ENCODE results near the gene NAALAD2.
"Not testable (repeated sequence)": the region's sequence is repeated elsewhere in the genome, so short reads cannot be mapped to it uniquely, and the experiment has no call there.

Gene NAALAD2

DNA sequence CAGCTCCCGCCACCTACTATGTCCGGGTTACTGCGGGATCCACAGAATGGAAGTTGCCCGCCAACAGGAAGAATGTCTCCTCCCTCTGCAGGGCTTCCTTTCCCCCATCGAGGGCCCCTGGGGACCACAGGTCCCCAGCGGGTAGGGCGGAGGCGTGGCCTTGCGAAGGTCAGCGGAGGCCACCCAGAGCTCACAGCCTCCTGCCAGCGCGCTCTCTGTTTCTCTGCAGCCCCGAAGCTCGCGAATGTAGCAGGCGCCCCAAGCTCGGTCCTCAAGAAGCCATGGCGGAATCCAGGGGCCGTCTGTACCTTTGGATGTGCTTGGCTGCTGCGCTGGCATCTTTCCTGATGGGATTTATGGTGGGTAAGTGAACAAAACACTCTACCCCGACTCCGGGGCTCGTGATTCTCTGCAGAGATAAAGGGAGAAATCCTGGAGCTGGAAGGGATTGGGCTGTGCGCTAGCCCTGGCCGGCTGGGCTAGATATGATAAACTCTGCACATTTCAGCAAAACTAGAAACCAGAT, at the start of gene NAALAD2:
Gene NAALAD2 (plus strand): TSS at position 186 of the 526 bp plus-strand sequence. CDS start 96 bp downstream, at position 282.
- peak; percentile 34 for DNase-seq

DNA sequence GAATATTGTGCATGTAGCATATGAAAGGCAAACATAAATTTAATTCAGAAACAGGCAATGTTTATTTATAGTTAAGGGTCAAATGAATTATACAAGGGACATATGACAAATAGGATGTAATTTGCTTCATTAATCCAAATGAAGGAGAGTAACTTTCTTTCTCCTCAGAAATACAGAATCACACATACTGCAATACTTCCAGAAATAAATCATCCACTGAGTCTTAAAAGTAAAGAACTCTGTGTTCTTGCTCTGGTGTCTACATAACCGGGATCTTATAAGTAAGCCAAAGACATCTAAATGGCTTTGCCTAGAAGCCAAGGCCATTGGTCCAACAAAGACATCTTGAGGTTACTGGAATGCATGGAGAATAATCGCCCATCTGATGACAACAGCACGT, 48.8 kb upstream of the NAALAD2 start, which contains the start of gene UBTFL1:
Gene UBTFL1 (plus strand): TSS at position 301 of the 400 bp plus-strand sequence. CDS start 0 bp downstream, at position 301.
- not testable (repeated sequence) for DNase-seq

DNA sequence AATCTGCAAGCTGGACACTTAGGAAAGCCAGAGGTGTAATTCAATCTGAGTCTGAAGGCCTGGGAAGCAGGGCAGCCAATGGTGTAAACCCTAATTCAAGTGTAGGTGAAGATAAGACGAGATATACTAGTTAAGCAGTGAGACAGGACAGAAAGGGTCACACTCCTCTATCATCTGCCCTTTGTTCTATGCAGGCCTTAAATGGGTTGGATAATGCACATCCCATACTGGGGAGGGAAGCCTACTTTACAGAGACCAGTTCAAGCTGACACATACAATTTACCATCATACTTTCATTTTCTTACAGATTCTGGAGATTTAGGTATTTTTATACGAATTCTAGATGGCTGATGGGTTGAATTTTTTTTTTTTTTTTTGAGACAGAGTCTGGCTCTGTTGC, 45.7 kb upstream of the NAALAD2 start:
- DNase-seq, result not testable (repeated sequence)

DNA sequence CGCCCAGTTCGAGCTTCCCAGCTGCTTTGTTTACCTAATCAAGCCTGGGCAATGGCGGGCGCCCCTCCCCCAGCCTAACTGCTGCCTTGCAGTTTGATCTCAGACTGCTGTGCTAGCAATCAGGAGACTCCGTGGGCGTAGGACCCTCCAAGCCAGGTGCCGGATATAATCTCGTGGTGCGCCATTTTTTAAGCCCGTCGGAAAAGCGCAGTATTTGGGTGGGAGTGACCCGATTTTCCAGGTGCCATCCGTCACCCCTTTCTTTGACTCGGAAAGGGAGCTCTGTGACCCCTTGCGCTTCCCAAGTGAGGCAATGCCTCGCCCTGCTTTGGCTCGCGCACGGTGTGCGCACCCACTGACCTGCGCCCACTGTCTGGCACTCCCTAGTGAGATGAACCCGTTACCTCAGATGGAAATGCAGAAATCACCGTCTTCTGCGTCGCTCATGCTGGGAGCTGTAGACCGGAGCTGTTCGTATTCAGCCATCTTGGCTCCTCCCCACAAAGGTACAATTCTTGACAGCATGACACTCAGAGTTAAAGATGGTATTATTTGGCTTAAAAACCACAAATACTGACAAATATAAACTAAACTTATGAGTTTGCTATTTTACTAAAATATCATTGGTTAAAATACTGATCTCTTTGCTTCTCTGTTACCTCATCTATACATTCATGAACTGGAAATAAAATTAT, 39.1 kb upstream of the NAALAD2 start:
- DNase-seq, result not testable (repeated sequence)

DNA sequence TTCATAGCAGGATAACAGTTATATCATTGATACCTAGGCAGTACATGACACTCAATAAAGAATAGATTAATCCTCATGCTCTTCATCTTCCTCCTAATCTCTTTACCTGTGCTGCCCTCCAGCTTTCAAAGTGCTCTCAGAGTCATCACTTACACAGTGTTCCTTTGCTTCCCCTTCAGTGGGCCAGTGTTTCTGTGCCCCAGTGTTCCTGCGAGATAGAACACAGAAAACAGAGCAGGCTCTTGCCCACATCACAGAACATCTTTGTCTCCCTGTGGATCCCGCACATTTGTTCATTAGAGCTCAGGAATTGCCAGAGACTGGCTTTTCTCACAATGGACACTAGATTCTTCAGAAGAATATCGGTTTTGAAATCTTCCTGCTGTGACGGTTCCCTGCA, 36.2 kb upstream of the NAALAD2 start:
- not testable (repeated sequence) for DNase-seq

DNA sequence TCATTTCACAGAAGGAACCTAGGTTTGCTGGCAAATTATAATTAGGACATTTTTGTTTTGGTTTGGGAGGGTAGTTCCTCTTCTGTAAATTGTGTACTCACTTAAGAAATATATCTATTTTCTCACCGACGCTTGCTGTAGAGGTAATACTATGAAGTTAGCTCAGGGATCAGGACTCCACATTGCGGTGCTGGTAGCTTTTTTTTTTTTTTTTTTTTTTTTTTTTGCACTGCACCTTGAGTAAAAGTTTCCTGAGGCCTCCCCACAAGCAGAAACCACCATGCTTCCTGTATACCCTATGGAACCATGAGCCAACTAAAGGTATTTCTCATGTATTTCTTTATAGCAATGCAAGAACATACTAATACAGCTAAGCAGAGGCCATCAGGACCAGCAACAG, 34.0 kb upstream of the NAALAD2 start:
- no peak for DNase-seq

DNA sequence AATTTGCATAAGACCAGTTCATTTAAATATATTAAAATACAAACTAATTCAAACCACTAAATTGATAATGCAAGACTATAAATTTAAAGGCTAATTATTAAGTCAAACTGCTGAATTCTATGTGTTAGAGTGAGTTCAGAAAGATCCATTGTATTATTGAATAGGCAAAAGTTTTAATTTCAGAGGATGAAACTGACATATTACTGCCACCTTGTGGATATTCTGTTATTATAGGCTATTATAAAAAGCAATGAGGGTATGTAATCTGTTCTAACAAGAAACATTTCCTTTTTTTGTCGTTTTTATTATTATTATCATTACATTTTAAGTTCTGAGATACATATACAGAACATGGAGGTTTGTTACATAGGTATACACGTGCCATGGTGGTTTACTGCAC, 20.9 kb upstream of the NAALAD2 start:
- no peak for DNase-seq

DNA sequence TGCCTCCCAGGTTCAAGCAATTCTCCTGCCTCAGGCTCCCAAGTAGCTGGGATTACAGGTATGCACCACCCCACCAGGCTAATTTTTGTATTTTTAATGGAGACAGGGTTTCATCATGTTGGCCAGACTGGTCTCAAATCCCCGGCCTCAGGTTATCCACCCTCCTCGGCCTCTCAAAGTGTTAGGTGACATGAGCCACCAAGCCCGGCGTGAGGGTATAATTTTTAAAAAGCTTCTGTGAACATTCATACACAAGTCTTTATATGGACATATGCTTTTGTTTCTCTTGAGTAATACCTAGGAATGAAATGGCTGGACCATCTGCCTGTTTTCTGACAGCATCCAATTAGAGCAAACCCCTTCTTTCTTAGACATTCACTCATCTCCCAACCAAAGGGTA, 14.3 kb upstream of the NAALAD2 start:
- DNase-seq, result no peak

DNA sequence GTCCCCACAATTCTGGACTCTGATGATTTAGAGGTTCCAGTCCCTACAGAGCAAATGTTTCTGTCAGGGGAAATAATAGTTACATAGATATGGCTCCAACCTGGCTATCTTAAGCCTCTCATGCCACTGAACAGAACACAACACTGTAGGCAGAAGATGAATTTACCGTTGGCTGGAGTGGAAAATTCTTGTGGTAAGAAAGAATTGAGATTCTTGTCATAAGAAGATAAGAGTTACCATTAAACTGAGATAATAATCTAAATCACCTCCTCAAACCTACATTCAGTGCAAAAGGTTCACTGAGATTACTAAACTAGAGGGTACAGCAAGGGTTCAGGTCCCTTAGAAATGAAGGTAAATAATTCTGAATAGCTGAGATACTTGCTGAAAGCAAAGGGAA, 10.1 kb upstream of the NAALAD2 start:
- DNase-seq, result no peak

DNA sequence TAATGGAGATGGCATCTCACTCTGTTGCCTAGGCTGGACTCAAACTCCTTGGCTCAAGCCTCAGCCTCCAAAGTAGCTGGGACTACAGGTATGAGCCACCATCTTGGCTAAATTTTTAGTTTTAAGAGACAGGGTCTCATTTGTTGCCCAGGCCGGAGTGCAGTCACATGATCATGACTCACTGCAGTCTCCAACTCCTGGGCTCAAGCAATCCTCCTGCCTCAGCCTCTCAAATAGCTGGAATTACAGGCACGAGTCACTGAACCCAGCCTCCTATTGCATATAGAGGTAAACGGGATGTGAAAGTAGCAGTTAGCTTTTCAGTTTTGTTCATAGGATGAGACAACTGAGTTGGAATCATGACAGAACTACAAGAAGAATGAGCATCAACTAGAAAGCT, 9.5 kb upstream of the NAALAD2 start:
- no peak for DNase-seq

DNA sequence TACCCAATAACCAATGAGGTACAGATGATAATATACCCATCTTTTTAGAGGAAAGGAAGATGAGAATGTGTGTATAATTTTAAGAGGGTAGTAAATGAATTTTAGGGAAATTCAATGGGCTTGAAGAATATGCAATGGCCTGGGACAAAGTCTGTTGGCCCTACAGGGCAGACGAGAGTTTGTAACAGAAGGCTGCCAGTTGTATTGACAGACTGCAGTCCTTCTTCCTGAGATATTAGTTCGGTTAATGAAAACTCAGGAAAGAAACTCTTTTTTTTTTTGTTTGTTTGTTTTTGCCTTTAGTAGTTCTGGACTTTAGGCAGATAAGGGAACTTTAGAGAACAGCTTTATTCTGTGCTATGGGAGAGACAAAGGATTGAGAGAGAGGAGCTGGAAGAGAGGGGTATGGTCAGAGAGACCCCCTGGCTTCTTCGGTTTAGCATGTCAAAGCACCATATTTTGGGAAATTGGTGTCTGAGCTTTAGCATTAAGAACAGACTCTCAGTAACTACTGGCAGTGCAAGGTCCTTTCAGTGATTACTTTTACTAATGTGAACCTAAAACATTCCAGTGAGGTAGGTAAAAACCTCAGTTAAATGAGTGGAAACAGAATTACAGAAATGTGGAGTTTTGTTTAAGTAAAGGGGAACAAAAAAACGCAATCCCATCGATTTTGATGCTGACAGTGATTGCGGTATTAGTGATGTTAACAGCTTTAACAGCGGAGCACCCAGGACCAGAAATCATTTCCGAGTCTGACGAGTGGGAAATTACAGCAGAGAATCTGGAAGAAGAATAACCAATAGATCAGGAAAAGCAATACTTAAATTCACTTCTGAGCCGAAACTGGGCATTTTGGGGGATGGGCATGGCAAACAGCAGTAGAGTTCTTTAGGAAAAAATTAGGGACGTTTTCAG, 644 bp upstream of the NAALAD2 start:
- peak; percentile 34 for DNase-seq

DNA sequence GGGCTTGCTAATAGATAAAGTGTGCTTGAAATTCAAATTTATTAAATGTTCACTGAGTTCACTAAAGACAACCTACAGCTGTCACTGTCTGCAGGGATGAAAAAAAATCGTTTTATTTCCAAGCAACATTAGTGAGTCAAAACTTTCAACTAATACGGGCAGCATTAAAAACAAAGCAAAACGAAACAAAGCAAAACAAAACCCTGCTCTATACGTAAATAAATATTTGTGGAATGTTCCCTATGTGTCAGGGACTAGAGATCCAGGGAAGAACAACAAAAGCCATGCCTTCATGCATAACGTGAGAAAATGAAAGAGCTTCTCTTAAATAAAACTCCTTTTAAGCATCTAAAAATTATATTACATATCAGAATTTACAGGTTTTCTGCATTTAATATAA, 553 bp downstream of the NAALAD2 start:
- no peak for DNase-seq

DNA sequence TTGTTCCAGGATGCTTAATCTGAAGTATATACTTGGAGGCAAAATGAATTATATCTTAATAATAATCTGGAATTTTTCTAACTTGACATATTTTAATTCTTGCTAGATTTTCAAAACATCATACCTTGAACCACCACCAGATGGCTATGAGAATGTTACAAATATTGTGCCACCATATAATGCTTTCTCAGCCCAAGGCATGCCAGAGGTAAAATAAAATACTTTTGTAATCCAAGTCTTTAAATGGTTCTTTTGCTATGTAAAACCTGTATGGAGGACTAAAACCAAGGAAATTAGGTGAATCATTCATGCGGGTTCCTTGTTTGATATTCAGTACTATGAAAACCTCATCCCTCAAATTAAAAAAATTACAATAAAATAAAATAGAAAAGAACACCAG, 14.4 kb downstream of the NAALAD2 start:
- DNase-seq, result no peak

DNA sequence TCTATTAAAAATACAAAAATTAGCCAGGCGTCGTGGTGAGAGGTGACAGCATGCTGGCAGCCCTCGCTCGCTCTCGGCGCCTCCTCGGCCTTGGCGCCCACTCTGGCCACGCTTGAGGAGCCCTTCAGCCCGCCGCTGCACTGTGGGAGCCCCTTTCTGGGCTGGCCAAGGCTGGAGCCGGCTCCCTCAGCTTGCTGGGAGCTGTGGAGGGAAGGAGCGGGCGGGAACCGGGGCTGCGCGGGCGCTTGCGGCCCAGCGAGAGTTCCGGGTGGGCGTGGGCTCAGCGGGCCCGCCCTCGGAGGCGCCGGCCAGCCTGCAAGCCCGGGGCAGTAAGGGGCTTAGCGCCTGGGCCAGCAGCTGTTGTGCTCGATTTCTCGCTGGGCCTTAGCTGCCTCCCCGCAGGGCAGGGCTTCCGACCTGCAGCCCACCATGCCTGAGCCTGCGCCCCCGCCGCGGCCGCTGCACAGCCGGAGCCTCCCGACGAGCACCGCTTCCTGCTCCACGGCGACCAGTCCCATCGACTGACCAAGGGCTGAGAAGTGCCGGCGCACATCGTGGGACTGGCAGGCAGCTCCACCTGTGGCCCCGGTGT, 32.6 kb downstream of the NAALAD2 start:
- DNase-seq, result not testable (repeated sequence)

DNA sequence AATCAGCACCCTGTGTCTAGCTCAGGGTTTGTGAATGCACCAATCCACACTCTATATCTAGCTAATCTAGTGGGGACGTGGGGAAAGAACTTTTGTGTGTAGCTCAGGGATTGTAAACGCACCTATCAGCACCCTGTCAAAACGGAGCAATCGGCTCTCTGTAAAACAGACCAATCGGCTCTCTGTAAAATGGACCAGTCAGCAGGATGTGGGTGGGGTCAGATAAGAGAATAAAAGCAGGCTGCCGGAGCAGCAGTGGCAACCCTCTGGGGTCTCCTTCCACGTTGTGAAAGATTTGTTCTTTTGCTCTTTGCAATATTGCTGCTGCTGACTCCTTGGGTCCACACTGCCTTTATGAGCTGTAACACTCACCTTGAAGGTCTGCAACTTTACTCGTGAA, 33.2 kb downstream of the NAALAD2 start:
- not testable (repeated sequence) for DNase-seq

DNA sequence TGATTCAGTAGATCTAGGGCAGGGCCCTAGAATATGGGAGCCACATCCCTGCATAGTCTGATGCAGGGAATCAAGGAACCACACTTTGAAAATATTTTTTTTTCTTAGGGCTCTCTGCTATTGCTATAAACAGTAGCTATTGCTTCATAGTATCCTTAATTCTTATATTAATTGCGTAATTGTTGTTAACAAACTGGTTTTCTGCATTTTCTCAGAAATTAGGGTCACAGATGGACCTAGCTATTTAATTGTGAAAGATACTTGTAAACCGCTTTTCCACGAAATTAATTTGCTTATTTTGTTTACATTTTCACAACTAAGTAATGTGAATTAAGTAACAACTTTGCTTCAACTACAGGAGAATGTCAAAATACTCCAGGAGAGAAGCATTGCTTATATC, 34.1 kb downstream of the NAALAD2 start:
- DNase-seq, result no peak

DNA sequence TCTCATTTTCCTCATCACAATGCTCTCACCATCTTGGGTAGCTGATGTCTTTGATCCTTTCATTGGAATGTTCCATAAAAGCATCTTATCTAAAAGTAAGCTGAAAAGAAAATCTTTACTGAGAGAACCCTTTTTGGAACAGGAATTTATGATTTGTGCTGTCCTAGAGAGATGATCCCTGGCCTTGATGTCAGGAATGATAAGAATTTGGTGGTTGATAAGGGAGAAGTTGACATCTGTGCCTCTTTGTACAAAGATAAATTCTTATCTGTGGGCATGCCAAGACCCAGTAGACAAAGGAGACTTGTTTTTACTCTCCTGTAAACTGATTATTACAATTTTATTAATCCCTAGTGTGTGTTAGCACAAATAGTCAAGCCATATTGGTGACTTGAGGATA, 36.9 kb downstream of the NAALAD2 start:
- DNase-seq, result no peak

DNA sequence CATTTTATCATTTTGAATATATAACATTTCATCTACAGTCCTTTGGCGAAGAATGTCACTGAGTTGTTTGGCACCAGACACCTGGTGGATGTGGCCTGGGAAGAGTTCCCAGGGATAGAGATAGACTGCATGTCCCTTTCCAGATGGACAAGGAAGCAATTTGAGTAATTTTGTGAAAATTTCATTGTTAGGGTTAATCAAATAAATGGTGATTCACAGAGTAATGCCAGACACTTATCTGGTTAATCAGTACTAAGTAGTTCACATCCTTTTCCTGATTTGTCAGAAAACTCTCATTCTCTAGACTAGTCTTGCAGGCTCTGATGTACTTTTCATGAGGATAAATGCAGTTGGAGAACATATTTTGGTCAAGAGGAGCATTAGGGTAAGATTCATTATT, 41.6 kb downstream of the NAALAD2 start:
- DNase-seq, result no peak

DNA sequence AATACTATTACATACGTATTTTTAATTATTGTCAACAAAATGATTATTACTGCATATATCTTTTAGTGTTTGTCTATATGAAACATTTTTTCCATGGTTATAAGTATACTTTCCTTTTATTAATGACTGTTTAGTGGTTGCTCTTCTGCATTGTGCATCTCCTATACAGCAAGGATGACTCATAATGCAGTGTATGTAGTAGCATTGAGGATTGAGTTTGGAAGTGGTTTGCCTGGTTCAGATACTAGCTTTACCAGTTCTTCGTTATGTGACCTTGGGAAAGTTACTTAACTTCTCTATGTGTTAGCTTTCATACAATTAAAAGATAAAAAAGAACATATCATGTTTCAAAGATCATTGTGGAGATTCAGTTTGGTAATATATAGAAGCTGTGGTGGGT, 44.3 kb downstream of the NAALAD2 start:
- no peak for DNase-seq

DNA sequence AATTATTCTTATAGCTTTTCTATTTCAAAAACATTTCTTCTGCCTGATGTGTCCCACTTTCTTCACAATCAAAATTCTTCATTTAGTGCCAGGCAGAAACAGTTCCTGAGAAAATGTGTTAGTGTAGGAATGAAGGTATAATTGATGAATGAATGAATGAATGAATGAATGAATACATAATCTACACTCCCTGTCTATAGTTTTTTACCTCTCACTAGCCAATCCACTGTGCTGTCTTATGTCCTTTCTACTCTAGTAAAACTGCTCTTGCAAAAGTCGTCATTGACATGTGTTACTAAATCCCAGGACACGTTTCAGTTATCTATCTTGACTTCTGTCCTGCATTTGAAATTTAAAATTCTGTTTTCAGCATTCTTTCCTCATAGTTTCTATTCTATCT, 45.5 kb downstream of the NAALAD2 start:
- no peak for DNase-seq

DNA sequence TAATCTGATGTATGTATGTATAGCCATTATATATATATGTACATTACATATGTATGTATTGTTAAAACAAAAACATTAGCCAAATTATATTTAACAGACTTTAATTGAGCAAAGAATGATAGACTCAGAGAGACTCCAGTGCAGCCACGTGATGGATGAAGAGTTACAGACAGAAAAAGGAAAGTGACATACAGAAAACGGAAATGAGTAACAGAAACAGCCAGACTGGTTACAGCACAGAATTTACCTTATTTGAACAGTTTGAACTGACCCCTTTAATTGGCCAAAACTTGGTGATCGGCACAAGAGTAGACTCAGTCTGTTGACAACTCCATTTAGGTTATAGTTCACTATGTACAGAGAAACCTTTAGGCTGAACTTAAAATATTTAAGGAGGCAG, 53.4 kb downstream of the NAALAD2 start:
- no peak for DNase-seq

DNA sequence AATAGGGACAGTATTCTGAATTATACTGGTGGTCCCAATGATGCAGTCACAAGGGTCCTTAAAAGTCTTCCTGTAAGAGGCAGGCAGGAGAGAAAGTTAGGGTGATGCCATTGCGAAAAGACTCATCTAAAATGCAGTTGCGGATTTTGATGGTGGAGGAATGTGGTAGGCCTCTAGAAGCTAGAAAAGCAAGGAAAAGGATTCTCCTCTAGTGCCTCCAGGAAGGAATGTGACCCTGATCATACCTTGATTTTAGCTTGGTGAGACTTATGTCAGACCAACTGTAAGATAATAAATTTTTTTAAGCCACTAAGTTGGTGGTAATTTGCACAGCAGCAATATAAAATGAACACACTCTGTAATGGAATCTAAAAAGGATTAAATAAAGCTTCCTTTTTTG, 54.5 kb downstream of the NAALAD2 start:
- no peak for DNase-seq

DNA sequence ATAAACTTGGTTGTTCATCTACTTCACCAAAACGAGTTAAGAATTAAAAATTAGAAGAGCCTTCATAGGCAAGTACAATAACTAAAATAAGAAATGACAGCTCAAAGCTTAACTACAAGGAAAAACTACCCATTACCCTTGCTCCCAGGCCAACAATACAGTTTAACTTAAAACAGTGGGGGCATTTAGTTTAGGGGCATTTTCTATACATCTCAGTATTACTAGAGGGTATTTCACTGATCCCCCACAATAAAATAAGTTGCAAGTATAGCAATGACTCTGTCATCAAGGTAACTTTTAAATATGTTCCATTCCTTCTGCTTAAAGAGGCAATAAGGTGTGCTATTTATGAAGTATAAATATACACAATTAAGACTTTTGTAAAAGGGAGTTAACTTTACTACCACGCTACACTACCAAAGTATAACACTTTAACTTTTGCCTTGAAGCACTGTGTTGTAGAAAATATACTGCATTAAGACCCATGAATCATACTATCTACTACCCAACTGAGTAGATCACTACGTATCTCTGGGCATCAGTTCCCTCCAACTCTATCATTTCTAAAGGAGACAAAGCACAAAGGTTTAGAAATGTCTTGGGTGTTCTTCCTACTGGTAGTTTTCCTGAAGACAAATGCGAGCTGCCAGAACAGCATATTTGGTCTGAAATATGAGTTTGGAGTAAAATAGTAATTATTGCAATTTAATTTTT, 58.6 kb downstream of the NAALAD2 start:
- no peak for DNase-seq

All from NCI-H2227 treated with DMSO at 0.1 percent for 48 hours (cell line).